GM06990 (cell line): ENCODE measurements around the gene COQ8A.

Source experiments
- DNase-seq: peaks from one replicate; pipeline ENCODE4 v3.0.0-alpha.2; 2011; ENCODE audit not compliant: insufficient read length; ENCODE audit errors: extremely low read depth
- H3K27me3 ChIP-seq: replicated peaks from 2 replicates; pipeline ENCODE4 v1.6.0; 2011; ENCODE audit warnings: low read length; ENCODE audit not compliant: control insufficient read depth, insufficient read depth
- H3K36me3 ChIP-seq: 2 replicates; pipeline ENCODE4 v1.5.1; 2011; ENCODE audit warnings: low read length; ENCODE audit not compliant: control insufficient read depth, insufficient read depth
- H3K4me3 ChIP-seq: replicated peaks from 2 replicates; pipeline ENCODE4 v1.5.1; 2011; ENCODE audit warnings: low read depth, mild to moderate bottlenecking, control low read depth, low read length
- CTCF ChIP-seq: IDR thresholded peaks from 2 replicates; pipeline ENCODE4 v1.5.1; 2011; ENCODE audit warnings: low read length, control low read depth, mild to moderate bottlenecking, inconsistent platforms; ENCODE audit not compliant: insufficient read depth, poor library complexity, severe bottlenecking

Gene COQ8A

DNA sequence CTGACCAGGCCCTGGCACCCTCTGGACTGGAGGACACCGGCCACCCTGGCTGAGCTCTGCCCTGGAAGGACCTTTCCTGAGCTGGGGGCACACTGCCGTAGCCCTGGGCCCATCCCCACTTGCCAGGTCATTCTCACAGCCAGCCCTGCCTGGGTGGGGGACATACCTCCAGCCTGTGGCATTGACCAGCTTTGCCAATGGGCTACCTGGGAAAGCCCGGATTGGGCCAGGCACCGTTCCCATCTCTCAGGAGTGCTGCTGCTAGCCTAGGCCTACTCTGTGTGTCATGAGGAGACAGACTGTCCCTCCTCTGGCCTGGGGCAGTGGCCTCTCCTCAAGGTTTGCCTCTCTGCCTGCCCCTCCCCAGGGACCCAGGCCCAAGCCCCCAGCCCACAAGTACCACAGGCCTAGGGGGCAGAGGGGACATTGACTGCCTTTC is 40.0 kb downstream of the COQ8A start:
- no peaks in the 10 kb centered on the region; the same call in none of the 2 replicates for H3K36me3 ChIP-seq
- no peak for TF ChIP-seq CTCF
- no peak for DNase-seq
- H3K4me3 ChIP-seq = no peak overlapping the region
- no peaks in the 10 kb centered on the region for H3K27me3 ChIP-seq

DNA sequence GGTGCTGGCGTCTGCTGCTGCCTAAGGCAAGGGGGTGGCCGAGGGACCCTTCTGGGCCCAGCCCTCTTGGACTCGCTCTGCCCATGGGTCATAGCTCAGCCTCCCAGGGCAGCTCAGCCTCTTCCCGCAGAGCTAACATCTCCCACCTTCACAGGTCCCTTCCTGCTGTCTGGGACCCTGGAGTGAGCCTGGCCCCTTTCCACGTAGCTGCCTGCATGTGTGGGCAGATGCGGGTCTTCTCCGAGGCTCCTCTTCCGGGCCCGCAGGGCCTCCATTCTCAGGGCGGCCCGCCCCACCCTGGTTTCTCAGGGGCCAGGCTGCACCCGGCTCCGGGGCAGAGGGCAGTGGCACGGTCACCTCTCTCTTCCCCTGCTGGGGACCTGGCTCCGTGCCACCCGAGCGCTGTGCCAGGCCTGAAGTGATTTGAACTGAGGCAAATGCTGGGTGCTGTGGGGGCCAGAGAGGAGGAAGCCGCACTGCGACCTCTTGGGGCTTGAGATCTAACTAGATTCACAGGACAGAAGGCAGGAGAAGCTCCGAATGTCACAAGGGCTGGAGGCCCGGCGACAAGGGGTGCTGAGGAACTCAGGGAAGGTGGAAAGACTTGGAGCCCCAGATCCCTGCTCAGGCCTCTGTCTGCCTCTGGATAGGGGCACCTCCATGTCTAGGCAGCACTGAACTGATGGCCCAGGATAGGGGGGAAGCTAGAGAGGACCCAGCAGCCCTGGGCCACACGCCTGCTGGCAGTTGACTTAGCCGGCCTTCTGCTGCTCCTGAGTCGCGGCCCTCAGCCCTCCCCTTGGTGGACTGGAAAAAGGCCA is 40.7 kb downstream of the COQ8A start:
- no peak overlapping the region for H3K4me3 ChIP-seq
- no peaks in the 10 kb centered on the region for H3K27me3 ChIP-seq
- H3K36me3 ChIP-seq = no peaks in the 10 kb centered on the region; the same call in none of the 2 replicates
- no peak for DNase-seq
- TF ChIP-seq CTCF = no peak

GRCh38 chr1:226981386-226981817 is 41.3 kb downstream of the COQ8A start:
- TF ChIP-seq CTCF = no peak
- H3K4me3 ChIP-seq = no peak overlapping the region
- no peak for DNase-seq
- H3K36me3 ChIP-seq = no peaks in the 10 kb centered on the region; the same call in none of the 2 replicates
- no peaks in the 10 kb centered on the region for H3K27me3 ChIP-seq

DNA sequence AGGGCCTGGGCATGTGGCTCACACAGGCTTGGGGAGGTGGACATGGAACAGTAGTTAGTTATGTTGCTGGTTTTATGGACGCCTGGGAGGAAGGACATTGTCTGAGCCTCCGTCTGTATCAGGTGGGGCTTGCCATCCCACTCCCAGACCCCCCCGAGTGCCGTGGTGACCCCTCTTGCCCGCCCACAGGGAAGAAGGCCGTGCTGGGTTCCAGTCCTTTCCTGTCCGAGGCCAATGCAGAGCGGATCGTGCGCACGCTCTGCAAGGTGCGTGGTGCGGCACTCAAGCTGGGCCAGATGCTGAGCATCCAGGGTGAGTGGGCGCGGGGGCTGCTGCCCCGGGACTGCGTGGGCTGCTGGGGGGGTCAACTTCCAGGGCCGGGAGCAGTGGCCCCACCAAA is 41.7 kb downstream of the COQ8A start:
- DNase-seq = no peak
- no peak for TF ChIP-seq CTCF
- Histone ChIP-seq H3K4me3 (no peak overlapping the region), H3K27me3 (no peaks in the 10 kb centered on the region), H3K36me3 (no peaks in the 10 kb centered on the region; the same call in none of the 2 replicates)

GRCh38 chr1:226982451-226983177 is 42.5 kb downstream of the COQ8A start:
- no peak for DNase-seq
- Histone ChIP-seq H3K4me3 (no peak overlapping the region), H3K36me3 (no peaks in the 10 kb centered on the region; the same call in none of the 2 replicates), H3K27me3 (no peaks in the 10 kb centered on the region)
- no peak for TF ChIP-seq CTCF
